ENCODE measurements around the gene TANC1.

The TANC1 gene

GRCh38 chr2:159010340-159010739 is 41.9 kb downstream of the TANC1 start:
- no peak for TF ChIP-seq CTCF (IDR thresholded peaks at IDR 0.05)
- no peaks in the 10 kb centered on the region for H3K4me1 ChIP-seq (ENCODE audit: control insufficient read depth in 1 of 2, insufficient read depth in 1 of 2, low read depth in 1 of 2, low read length in 1 of 2)
- no peak overlapping the region for H3K27ac ChIP-seq
- H3K36me3 ChIP-seq = no peaks in the 10 kb centered on the region
- no peak overlapping the region for H3K4me3 ChIP-seq (ENCODE audit: low read depth in 1 of 2, low read length in 1 of 2)
- H3K27me3 ChIP-seq = no peaks in the 10 kb centered on the region
- H3K9me3 ChIP-seq = peaks cover 6% of the 10 kb centered on the region

- H3K4me1 ChIP-seq (ENCODE audit: control insufficient read depth in 1 of 2, insufficient read depth in 1 of 2, low read depth in 1 of 2, low read length in 1 of 2) = no peaks in the 10 kb centered on the region
- no peak for TF ChIP-seq CTCF (IDR thresholded peaks at IDR 0.05)
- H3K27ac ChIP-seq = no peak overlapping the region
Observed at GRCh38 chr2:159010963-159011362, 42.5 kb downstream of the TANC1 start.

GRCh38 chr2:159012142-159012541 is 43.7 kb downstream of the TANC1 start:
- H3K4me1 ChIP-seq (ENCODE audit: control insufficient read depth in 1 of 2, insufficient read depth in 1 of 2, low read depth in 1 of 2, low read length in 1 of 2) = no peaks in the 10 kb centered on the region
- peaks cover 12% of the 10 kb centered on the region for H3K9me3 ChIP-seq
- H3K27me3 ChIP-seq = no peaks in the 10 kb centered on the region
- no peak overlapping the region for H3K4me3 ChIP-seq (ENCODE audit: low read depth in 1 of 2, low read length in 1 of 2)
- H3K36me3 ChIP-seq = no peaks in the 10 kb centered on the region
- no peak for TF ChIP-seq CTCF (IDR thresholded peaks at IDR 0.05)
- H3K27ac ChIP-seq = no peak overlapping the region

More at GRCh38 chr2:159010963-159011362, 42.5 kb downstream of the TANC1 start:
- Histone ChIP-seq H3K27me3 (no peaks in the 10 kb centered on the region), H3K36me3 (no peaks in the 10 kb centered on the region), H3K4me3 (ENCODE audit: low read depth in 1 of 2, low read length in 1 of 2) (no peak overlapping the region), H3K9me3 (peaks cover 8% of the 10 kb centered on the region)

GRCh38 chr2:159013103-159013502 is 44.7 kb downstream of the TANC1 start:
- no peak overlapping the region for H3K4me3 ChIP-seq (ENCODE audit: low read depth in 1 of 2, low read length in 1 of 2)
- TF ChIP-seq CTCF (IDR thresholded peaks at IDR 0.05) = no peak
- no peaks in the 10 kb centered on the region for H3K4me1 ChIP-seq (ENCODE audit: control insufficient read depth in 1 of 2, insufficient read depth in 1 of 2, low read depth in 1 of 2, low read length in 1 of 2)
- H3K27me3 ChIP-seq = no peaks in the 10 kb centered on the region
- peaks cover 12% of the 10 kb centered on the region for H3K9me3 ChIP-seq
- H3K27ac ChIP-seq = no peak overlapping the region
- no peaks in the 10 kb centered on the region for H3K36me3 ChIP-seq

- Histone ChIP-seq H3K4me3 (ENCODE audit: low read depth in 1 of 2, low read length in 1 of 2) (no peak overlapping the region), H3K27ac (no peak overlapping the region), H3K36me3 (no peaks in the 10 kb centered on the region), H3K9me3 (peaks cover 12% of the 10 kb centered on the region), H3K27me3 (no peaks in the 10 kb centered on the region), H3K4me1 (ENCODE audit: control insufficient read depth in 1 of 2, insufficient read depth in 1 of 2, low read depth in 1 of 2, low read length in 1 of 2) (no peaks in the 10 kb centered on the region)
- TF ChIP-seq CTCF (IDR thresholded peaks at IDR 0.05) = no peak
Observed at GRCh38 chr2:159015174-159015573, 46.7 kb downstream of the TANC1 start.

- no peaks in the 10 kb centered on the region for H3K36me3 ChIP-seq
- H3K27ac ChIP-seq = no peak overlapping the region
- no peaks in the 10 kb centered on the region for H3K4me1 ChIP-seq (ENCODE audit: control insufficient read depth in 1 of 2, insufficient read depth in 1 of 2, low read depth in 1 of 2, low read length in 1 of 2)
- TF ChIP-seq CTCF (IDR thresholded peaks at IDR 0.05) = no peak
- H3K9me3 ChIP-seq = peaks cover 12% of the 10 kb centered on the region
- H3K27me3 ChIP-seq = no peaks in the 10 kb centered on the region
- H3K4me3 ChIP-seq (ENCODE audit: low read depth in 1 of 2, low read length in 1 of 2) = no peak overlapping the region
Observed at GRCh38 chr2:159015823-159016222, 47.4 kb downstream of the TANC1 start.
